IPS-NIHi7 (cell line): ENCODE measurements around the gene FOXS1.
"Not testable (repeated sequence)": the region's sequence is repeated elsewhere in the genome, so short reads cannot be mapped to it uniquely, and the experiment has no call there.

Source experiments
- DNase-seq: peaks from one replicate; pipeline ENCODE4 v3.0.0; 2012; ENCODE audit warnings: mixed read lengths; ENCODE audit errors: extremely low spot score

The FOXS1 gene

GRCh38 chr20:31840906-31841816 lies 4.2 kb downstream of the FOXS1 start:
- DNase-seq: no peak

GRCh38 chr20:31839782-31840487 lies 5.5 kb downstream of the FOXS1 start:
- no peak for DNase-seq

- no peak for DNase-seq
Measured at GRCh38 chr20:31838646-31839292, 6.6 kb downstream of the FOXS1 start.

- DNase-seq: no peak
Measured at GRCh38 chr20:31837896-31838397, 7.5 kb downstream of the FOXS1 start.

- DNase-seq: no peak
Measured at GRCh38 chr20:31836853-31837608, 8.4 kb downstream of the FOXS1 start.

GRCh38 chr20:31835977-31836852 lies 9.2 kb downstream of the FOXS1 start:
- peak; percentile 49 for DNase-seq

GRCh38 chr20:31835554-31835953 lies 9.8 kb downstream of the FOXS1 start:
- no peak for DNase-seq

GRCh38 chr20:31833931-31834521 lies 11.4 kb downstream of the FOXS1 start:
- no peak for DNase-seq

GRCh38 chr20:31833130-31833930 lies 12.1 kb downstream of the FOXS1 start:
- DNase-seq: peak; percentile 94

- no peak for DNase-seq
Measured at GRCh38 chr20:31831771-31832306, 13.6 kb downstream of the FOXS1 start.

GRCh38 chr20:31831211-31831610 lies 14.2 kb downstream of the FOXS1 start:
- DNase-seq: no peak

GRCh38 chr20:31830406-31830981 lies 14.9 kb downstream of the FOXS1 start:
- no peak for DNase-seq

- no peak for DNase-seq
Measured at GRCh38 chr20:31829731-31830130, 15.7 kb downstream of the FOXS1 start.

GRCh38 chr20:31828016-31828415 lies 17.4 kb downstream of the FOXS1 start:
- not testable (repeated sequence) for DNase-seq

- DNase-seq: no peak
Measured at GRCh38 chr20:31827059-31827458, 18.3 kb downstream of the FOXS1 start.

- no peak for DNase-seq
Measured at GRCh38 chr20:31826074-31826473, 19.3 kb downstream of the FOXS1 start.

GRCh38 chr20:31824554-31825313 lies 20.7 kb downstream of the FOXS1 start:
- DNase-seq: no peak

GRCh38 chr20:31824125-31824485 lies 21.3 kb downstream of the FOXS1 start:
- no peak for DNase-seq
